ENCODE results near the gene GTSF1L. TPM values are rescaled to one million over a fixed set of nuclear protein-coding genes. Genes with fewer than 3 reads are reported as not detected.

The GTSF1L gene
- total RNA-seq, 1 experiment from 2014 or later: not detected

DNA sequence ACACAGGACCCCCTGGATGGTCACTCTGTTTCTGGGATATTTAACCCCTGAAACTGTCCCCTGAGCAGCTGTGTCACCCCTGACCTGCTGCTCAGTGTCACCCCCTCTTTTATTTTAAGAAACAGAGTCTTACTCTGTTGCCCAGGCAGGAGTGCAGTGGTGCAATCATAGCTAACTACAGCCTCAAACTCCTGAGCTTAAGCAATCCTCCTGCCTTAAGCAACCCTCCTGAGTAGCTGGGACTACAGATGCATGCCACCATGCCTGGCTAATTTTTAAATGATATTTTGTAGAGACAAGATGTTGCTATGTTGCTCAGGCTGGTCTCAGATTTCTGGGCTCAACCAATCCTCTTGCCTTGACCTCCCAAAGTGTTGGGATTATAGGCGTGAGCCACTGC is 21.5 kb upstream of the GTSF1L start:
- DNase-seq: no peak
- H2AFZ ChIP-seq: no peak overlapping the region
- H3K27ac ChIP-seq: no peak overlapping the region
- intact Hi-C loops (cut with micrococcal nuclease; ENCODE audit: unreplicated experiment): no loop called here
- peaks cover 69% of the 10 kb centered on the region for H3K4me1 ChIP-seq (replicated peaks; ENCODE audit: insufficient read depth)
- H3K4me3 ChIP-seq: no peak overlapping the region
- no peaks in the 10 kb centered on the region for H3K27me3 ChIP-seq (ENCODE audit: insufficient read depth, low read depth)
- TF ChIP-seq, protein P1, sequence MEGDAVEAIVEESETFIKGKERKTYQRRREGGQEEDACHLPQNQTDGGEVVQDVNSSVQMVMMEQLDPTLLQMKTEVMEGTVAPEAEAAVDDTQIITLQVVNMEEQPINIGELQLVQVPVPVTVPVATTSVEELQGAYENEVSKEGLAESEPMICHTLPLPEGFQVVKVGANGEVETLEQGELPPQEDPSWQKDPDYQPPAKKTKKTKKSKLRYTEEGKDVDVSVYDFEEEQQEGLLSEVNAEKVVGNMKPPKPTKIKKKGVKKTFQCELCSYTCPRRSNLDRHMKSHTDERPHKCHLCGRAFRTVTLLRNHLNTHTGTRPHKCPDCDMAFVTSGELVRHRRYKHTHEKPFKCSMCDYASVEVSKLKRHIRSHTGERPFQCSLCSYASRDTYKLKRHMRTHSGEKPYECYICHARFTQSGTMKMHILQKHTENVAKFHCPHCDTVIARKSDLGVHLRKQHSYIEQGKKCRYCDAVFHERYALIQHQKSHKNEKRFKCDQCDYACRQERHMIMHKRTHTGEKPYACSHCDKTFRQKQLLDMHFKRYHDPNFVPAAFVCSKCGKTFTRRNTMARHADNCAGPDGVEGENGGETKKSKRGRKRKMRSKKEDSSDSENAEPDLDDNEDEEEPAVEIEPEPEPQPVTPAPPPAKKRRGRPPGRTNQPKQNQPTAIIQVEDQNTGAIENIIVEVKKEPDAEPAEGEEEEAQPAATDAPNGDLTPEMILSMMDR (conservative IDR thresholded peaks at IDR 0.05): no peak
- no peak for TF ChIP-seq EZH2 (IDR thresholded peaks at IDR 0.05; ENCODE audit: low read depth)
- POLR2A ChIA-PET (ENCODE audit: unreplicated experiment): interaction anchor here (0.6 to 0.7 kb wide), 2 partner anchors 30 to 438 kb away, joined by 3 to 7 read pairs; no protein-coding TSS in a partner anchor
- no peaks in the 10 kb centered on the region for H4K20me1 ChIP-seq (ENCODE audit: insufficient read depth)
- H3K9me3 ChIP-seq (ENCODE audit: insufficient read depth, low read depth): no peaks in the 10 kb centered on the region
- BruUV-seq (replicated peaks): no TSS peak
- H3K79me2 ChIP-seq (ENCODE audit: low read depth): no peaks in the 10 kb centered on the region
- no peaks in the 10 kb centered on the region for H3K9me2 ChIP-seq (ENCODE audit: insufficient read depth)
- peaks cover 37% of the 10 kb centered on the region; the same call in 1 of the 2 replicates for H3F3A ChIP-seq (ENCODE audit: insufficient read depth, low read depth)
- CTCF ChIA-PET: interaction anchor here (0.6 to 1.3 kb wide), 6 partner anchors 56 to 332 kb away, joined by 3 to 9 read pairs (median 5); no protein-coding TSS in a partner anchor
- H3K36me3 ChIP-seq (ENCODE audit: low read depth): no peaks in the 10 kb centered on the region
- H3K4me2 ChIP-seq: no peak overlapping the region

DNA sequence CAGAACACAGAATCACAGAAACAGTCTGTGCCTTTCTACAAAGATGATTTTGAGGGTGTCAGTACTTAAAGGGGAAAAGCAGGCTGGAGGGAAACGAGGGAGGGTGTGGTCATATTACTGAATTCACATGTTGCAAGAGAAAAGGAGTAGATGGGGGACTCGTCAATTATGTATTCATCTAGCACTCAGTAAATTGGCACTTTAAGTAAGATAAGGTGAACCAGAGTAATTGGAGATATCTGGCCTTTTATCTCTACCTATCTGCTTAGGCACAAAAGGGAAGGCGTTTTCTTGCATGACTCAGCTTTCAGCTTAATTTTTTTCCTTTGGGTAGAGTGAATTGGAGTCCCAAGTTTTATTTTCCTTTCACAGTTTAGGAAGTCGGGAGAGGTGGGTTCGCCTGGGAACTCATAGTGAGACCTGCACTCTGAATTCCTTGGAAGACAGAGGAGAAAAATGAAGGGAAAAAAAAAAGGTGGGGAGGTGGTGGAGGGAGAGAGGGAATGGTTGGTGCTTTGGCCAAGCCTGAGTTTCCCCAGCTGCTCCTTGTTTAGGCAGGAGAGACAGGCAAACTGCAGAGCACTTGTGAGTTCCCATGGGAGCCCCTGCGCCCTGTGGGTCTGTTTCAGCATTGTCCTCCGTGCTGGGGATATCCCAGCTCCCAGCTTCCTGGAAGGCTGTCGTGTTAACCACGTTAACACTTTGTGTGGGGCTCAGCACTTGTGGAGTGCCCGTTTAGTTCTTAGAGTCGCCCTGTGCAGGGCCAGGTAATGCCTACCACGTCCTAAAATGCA is 19.7 kb upstream of the GTSF1L start:
- H3K79me2 ChIP-seq (ENCODE audit: low read depth): no peaks in the 10 kb centered on the region
- no peak overlapping the region; the same call in 1 of the 2 replicates for H3K4me3 ChIP-seq
- H3K9me2 ChIP-seq (ENCODE audit: insufficient read depth): no peaks in the 10 kb centered on the region
- H3K27ac ChIP-seq: peak overlapping the region; percentile 68
- CTCF ChIA-PET: interaction anchor here (0.6 to 0.9 kb wide), 3 partner anchors 50 to 298 kb away, joined by 3 to 5 read pairs (median 3); no protein-coding TSS in a partner anchor
- peak in 1 of 2 experiments; percentile 49 for DNase-seq
- BruUV-seq (replicated peaks): TSS peak; percentile 77
- H2AFZ ChIP-seq: peak overlapping the region; percentile 65
- peaks cover 23% of the 10 kb centered on the region; the same call in 1 of the 2 replicates for H3F3A ChIP-seq (ENCODE audit: insufficient read depth, low read depth)
- H3K27me3 ChIP-seq (ENCODE audit: insufficient read depth, low read depth): no peaks in the 10 kb centered on the region
- TF ChIP-seq, protein P1 (conservative IDR thresholded peaks at IDR 0.05): no peak
- no peak for TF ChIP-seq EZH2 (IDR thresholded peaks at IDR 0.05; ENCODE audit: low read depth)
- H3K4me2 ChIP-seq: peak overlapping the region; percentile 67
- intact Hi-C loops (cut with micrococcal nuclease; ENCODE audit: unreplicated experiment): loop anchor here (1.0 to 2.0 kb wide), 3 partner anchors 208 to 458 kb away; no protein-coding TSS in a partner anchor
- H3K36me3 ChIP-seq (ENCODE audit: low read depth): no peaks in the 10 kb centered on the region
- no peaks in the 10 kb centered on the region for H3K9me3 ChIP-seq (ENCODE audit: insufficient read depth, low read depth)
- POLR2A ChIA-PET (ENCODE audit: unreplicated experiment): interaction anchor here (0.6 to 1.0 kb wide), 5 partner anchors 12 to 243 kb away, joined by 4 to 18 read pairs (median 9); no protein-coding TSS in a partner anchor
- H4K20me1 ChIP-seq (ENCODE audit: insufficient read depth): no peaks in the 10 kb centered on the region
- peaks cover 52% of the 10 kb centered on the region for H3K4me1 ChIP-seq (replicated peaks; ENCODE audit: insufficient read depth)

DNA sequence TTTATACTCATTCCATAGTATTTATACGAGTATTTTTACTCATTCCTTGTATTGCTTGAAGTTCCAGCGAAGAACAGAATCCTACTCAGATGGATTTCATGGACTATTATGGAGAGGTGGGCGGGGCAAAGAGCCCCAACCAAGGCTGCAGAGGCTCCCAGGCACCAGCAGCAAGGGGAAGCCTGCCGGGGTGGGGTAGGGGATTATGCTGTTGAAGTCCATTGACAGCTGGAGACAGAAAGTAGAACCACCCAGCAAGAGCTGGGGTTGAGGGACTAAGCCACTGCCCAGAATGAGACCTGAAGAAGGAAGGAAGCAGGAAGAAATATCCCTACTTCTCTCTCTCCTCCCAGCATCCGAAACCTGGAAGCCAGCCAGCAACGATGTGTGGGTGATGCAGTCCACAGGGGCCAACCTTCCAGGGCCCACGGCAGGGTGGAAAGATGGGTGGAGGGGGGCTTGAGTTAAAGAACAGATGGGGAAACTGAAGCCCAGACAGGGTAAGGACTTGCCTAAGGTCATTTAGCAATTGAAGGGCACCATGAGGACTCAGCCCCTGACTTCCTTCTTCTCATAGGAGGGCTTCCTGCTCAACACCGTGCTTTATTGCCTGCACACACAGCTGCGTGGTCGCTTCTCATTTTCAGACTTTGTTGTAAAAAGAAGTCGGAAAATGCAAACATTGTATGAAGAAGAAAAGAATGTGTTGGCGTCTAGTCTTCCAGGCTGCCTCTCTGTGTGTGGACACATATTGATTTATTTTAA is 18.3 kb upstream of the GTSF1L start:
- no peak overlapping the region for H3K4me3 ChIP-seq
- no peak overlapping the region for H3K4me2 ChIP-seq
- H2AFZ ChIP-seq: no peak overlapping the region
- no peak for DNase-seq
- H3K27ac ChIP-seq: no peak overlapping the region
- H4K20me1 ChIP-seq (ENCODE audit: insufficient read depth): no peaks in the 10 kb centered on the region
- CTCF ChIA-PET: no interaction called here
- no TSS peak for BruUV-seq (replicated peaks)
- no peaks in the 10 kb centered on the region for H3K79me2 ChIP-seq (ENCODE audit: low read depth)
- H3K9me3 ChIP-seq (ENCODE audit: insufficient read depth, low read depth): no peaks in the 10 kb centered on the region
- H3K36me3 ChIP-seq (ENCODE audit: low read depth): no peaks in the 10 kb centered on the region
- H3F3A ChIP-seq (ENCODE audit: insufficient read depth, low read depth): peaks cover 9% of the 10 kb centered on the region; the same call in 1 of the 2 replicates
- TF ChIP-seq, protein P1 (conservative IDR thresholded peaks at IDR 0.05): no peak
- TF ChIP-seq EZH2 (IDR thresholded peaks at IDR 0.05; ENCODE audit: low read depth): no peak
- H3K27me3 ChIP-seq (ENCODE audit: insufficient read depth, low read depth): no peaks in the 10 kb centered on the region
- intact Hi-C loops (cut with micrococcal nuclease; ENCODE audit: unreplicated experiment): no loop called here
- POLR2A ChIA-PET (ENCODE audit: unreplicated experiment): no interaction called here
- H3K4me1 ChIP-seq (replicated peaks; ENCODE audit: insufficient read depth): peaks cover 39% of the 10 kb centered on the region
- no peaks in the 10 kb centered on the region for H3K9me2 ChIP-seq (ENCODE audit: insufficient read depth)
